HG03378 (cell line): ENCODE results near the gene SLC29A3.
"Not testable (repeated sequence)": the region's sequence is repeated elsewhere in the genome, so short reads cannot be mapped to it uniquely, and the experiment has no call there.

ENCODE experiments used
- ATAC-seq: cut with Tn5 transposase; IDR thresholded peaks from one replicate; pipeline ENCODE4 v1.9.1; 2021; ENCODE audit warnings: mild to moderate bottlenecking, moderate library complexity; ENCODE audit not compliant: unreplicated experiment

The SLC29A3 gene

DNA sequence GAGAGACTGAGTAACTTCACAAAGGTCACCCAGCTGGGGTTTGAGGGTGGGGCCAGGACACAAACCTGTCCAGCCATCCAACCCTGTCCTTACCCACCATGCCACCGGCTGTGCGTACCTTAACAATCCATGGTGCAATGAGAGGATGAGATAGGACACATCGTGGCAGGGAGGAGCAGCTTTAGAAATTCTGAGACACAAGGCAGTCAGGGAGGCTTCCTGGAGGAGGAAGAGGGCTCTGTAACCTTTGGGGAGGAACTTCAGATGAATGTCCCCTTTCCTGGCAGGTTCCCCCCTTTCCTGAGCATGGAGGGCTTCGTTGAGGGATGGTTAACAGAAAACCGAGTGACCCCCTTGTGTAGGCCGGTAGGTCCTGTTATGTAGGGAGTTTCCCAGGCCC lies 35.6 kb upstream of the SLC29A3 start:
- ATAC-seq, result no peak

DNA sequence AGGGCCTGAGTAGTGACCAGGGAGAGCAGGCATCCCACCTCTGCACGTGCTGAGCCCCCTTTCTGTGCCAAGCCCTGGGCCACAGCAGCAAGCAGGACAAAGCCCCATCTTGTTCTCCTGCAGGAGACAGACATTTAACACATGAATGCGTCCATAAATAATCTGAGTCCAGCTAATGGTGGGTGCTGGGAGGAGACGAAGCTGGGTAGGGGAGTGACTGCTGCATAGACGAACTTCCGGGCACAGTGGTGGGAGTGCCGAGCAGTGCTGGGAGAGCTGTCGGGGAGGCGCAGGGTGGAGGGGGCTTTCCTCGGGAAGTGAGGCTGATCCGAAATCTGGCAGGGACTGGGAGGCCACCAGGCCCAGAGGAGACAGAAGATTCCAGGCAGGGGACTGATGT lies 35.2 kb upstream of the SLC29A3 start:
- no peak for ATAC-seq

DNA sequence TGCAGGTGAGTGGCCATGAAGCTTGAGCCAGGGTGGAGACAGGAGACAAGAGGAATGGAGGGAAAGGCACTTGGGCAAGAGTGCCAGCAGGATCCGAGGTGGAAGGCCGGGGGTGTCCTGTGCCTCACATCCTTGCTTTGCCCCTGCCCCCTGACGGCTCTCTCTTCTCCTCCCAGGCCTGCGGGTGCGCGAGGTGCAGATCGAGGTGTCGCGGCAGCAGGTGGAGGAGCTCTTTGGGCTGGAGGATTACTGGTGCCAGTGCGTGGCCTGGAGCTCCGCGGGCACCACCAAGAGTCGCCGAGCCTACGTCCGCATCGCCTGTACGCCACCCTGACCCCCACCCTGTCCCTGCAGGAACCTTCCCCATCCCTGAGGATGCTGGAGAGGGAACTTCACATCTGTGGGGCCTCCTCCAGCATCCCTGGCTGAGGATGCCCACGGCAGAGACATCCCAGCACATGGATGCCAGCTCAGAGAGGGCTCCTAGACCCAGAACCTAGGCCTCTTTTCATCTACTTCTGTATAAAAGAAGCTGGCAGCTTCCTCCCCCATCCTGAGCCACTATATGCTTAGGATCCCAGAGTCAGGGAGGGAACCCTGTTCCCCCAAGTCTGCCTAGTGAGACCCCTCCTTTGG lies 34.4 kb upstream of the SLC29A3 start:
- no peak for ATAC-seq

DNA sequence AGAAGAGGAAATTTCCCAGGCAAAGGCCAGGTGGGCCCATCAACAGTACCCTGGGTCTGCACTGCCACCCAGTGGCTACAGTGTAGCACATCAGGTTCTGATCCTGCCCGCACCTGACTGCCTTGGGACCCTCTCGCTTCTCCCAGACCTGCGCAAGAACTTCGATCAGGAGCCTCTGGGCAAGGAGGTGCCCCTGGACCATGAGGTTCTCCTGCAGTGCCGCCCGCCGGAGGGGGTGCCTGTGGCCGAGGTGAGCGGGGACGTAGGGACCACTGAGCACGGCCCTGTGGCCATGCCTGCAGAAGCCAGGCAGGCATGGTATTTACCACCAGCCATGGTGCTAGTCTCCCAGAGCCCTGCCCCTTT lies 33.9 kb upstream of the SLC29A3 start:
- ATAC-seq, result no peak

DNA sequence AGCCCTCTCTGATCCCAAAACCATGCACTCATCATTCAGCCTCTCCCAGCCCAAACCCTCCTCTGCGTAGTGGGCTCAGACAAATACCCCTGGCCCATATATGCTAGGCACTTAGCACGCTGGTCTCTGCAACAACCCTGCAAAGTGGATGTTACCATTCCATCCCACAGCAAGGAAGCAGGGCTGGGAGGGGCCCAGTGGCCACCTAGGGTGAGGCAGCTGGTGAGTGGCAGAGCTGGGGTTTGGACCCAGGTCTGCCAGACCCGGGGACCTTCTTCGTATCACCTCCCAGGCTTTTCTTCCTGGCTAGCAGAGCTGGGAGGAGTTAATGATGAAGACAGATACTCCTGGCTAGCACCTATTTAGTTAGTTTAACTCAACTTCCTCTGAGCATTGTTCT lies 33.1 kb upstream of the SLC29A3 start:
- ATAC-seq, result no peak

DNA sequence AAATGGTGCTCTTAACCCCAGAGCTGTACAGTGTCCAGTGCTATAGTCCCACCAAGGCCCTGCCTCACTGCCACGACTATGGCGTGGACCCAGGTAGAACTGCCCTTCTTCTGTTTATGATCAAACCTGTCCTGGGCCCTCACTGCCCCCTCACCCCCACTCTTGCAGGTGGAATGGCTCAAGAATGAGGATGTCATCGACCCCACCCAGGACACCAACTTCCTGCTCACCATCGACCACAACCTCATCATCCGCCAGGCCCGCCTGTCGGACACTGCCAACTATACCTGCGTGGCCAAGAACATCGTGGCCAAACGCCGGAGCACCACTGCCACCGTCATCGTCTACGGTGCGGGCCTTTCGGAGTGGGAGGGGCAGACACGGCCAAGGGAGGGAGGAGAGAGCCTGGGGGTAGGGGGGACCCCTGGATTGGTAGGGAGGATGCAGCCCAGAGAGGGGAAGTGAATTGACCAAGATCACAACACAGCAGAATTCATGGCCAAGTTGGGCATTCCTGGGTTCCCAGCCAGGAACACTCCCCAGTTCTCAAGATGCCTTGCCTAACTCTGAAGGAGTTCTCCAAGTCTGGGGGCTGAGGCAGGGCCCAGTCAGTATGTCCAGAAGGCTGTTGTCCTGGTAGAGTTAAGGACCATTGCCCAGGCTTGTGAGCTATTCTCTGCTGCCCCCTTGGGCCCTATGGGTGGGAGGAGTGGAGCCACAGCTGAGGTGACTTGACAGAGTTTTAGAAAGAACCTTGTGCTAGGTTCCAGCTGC lies 32.4 kb upstream of the SLC29A3 start:
- ATAC-seq, result no peak

DNA sequence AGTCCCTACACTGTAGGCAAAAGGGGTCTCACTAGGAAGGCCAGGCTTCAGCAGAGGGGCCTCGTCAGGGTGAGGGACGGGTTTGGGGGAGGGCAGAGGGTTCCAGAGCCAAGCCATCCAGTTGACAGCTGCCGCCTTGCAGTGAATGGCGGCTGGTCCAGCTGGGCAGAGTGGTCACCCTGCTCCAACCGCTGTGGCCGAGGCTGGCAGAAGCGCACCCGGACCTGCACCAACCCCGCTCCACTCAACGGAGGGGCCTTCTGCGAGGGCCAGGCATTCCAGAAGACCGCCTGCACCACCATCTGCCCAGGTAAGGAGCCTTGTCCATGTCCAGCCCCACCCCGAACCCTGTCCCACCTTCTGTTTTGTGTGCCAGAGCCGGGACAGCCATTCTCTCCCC lies 31.6 kb upstream of the SLC29A3 start:
- ATAC-seq, result no peak

DNA sequence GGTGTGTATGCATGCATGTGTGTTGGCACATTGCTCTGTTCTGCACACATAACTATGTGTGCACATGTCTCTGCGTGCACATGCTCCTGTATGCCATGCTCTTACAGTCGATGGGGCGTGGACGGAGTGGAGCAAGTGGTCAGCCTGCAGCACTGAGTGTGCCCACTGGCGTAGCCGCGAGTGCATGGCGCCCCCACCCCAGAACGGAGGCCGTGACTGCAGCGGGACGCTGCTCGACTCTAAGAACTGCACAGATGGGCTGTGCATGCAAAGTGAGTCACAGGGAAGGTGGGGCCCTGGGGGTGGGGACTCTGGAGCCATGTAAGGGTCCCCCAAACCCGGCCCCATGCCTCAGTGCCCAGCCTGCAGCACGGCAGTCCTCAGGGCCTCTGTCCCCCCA lies 30.6 kb upstream of the SLC29A3 start:
- no peak for ATAC-seq

DNA sequence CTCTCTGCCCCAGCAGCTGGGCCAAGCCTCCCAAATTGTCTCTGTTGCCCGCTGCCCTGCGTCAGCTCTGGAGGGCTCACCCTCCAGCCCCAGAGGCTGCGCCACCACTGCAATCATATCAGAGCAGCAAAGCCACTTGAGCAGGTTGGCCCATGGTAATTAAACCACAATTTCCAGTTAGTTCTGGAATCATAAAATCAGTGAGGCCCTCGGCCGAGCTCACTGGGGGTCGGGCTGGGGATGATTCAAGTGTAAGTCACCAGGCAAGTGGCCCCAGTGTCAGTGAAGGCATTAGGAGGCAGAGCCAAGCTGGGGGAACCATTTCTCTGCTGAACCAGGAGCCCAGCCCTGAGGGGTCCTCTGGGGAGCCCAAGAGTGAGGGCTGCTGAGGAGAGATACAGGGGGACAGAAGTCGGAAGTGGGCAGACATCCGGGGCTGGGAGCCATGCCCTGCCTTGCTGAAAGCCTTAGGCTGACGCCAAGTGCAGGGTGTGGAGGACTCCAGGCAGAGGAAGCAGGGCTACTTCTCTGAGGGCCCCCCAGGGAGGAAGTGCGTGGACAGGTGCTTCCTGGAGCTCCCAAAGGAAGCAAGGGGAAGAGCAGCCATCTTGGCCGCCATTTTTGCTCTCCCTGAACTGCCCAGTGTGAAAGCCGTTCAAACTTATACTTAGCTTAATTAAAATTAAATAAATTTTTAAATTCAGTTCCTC lies 29.5 kb upstream of the SLC29A3 start:
- ATAC-seq, result no peak

DNA sequence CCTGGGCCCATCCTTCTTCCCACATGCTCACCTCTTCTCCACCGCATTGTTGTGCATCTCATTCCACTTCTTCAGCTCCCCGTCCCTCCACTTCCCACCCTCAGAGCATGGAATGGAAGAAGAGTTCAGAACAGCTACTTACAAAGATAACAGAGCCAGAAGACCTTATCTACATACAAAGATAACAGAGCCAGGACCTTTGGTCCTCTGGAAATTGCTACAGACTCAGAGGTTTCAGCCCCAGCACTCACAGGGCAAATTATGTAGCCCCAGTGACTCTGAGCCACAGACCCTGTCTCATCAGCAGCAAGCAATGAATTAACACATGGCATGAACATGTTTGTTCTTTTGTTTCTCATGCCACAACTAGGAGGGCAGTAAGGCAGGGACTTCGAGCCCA lies 28.7 kb upstream of the SLC29A3 start:
- ATAC-seq, result no peak

DNA sequence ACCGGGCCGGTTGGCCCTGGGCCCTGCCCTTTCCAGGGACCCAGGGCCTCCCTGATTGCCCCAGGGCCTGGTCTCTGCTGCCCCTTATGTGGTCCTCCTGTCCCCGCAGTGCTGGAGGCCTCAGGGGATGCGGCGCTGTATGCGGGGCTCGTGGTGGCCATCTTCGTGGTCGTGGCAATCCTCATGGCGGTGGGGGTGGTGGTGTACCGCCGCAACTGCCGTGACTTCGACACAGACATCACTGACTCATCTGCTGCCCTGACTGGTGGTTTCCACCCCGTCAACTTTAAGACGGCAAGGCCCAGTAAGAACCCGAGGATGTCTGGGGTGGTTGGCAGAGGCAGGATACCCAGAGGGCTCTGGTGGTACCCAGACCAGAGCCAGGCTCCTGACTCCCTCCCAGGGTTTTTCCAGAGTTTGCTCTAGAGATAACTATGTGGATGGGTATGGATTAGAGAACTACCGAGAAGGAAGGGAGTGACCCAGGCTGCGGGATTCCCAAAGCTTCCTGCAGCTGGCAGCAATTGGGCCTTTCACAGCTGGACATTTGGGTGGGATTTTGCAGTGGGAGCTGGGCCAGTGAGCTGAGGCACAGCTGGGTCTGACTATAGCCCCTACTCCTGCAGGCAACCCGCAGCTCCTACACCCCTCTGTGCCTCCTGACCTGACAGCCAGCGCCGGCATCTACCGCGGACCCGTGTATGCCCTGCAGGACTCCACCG lies 28.1 kb upstream of the SLC29A3 start:
- ATAC-seq, result no peak

DNA sequence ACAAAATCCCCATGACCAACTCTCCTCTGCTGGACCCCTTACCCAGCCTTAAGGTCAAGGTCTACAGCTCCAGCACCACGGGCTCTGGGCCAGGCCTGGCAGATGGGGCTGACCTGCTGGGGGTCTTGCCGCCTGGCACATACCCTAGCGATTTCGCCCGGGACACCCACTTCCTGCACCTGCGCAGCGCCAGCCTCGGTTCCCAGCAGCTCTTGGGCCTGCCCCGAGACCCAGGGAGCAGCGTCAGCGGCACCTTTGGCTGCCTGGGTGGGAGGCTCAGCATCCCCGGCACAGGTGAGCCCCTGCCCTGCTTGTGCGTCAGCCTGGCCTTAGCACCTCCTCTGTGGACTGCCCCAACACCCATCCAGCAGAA lies 27.5 kb upstream of the SLC29A3 start:
- no peak for ATAC-seq

DNA sequence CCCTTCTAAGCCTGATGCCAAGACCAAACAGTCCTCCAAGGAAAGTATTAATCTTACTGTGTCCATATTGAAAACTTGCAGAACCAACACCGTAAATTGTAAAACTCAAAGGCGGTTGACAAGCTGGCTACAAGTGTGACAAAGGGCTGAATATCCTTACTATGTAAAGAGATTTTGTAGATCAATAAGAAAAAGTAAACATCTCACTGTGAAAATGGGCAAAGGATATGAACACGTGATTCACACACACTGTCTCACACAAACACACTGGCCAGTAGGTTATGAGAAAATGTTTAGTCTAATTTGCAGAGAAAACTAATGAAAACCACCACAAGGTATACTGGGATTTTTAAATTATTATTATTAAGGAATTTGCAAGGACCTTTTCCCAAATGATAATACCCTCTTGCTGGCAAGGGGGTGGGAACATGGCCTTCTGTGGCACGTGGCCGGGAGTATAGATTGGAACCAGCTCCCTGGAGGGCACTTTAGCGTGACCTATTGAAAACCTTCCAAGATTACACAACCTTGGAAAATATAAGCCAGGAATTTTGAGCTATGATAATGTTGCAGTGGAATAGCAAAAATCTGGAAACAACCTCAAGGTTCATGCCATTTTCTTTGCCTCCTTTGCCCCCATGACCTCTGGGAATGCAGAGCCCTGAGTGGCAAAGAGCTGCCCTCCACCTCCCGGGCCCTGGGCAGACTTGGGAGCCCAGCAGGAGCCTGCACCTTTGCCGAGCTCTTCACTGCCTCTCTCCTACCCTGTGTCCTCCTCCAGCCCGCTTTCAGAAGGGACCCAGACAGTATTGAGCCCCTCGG lies 26.2 kb upstream of the SLC29A3 start:
- no peak for ATAC-seq

DNA sequence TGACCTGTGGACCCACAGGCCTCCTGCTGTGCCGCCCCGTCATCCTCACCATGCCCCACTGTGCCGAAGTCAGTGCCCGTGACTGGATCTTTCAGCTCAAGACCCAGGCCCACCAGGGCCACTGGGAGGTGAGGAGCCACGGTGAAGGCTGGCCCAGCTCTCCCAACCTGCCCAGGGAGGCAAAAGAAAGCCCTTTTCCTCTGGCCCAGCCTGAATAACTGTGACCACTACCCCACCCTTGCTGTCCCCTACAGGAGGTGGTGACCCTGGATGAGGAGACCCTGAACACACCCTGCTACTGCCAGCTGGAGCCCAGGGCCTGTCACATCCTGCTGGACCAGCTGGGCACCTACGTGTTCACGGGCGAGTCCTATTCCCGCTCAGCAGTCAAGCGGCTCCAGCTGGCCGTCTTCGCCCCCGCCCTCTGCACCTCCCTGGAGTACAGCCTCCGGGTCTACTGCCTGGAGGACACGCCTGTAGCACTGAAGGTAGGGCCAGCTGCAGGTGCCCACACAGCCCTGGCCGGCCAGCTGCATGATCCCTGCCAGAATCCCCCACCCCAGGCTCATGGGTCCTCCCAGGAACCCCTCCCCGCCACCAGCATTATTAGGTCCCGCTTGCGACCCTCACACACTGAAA lies 25.5 kb upstream of the SLC29A3 start:
- no peak for ATAC-seq

DNA sequence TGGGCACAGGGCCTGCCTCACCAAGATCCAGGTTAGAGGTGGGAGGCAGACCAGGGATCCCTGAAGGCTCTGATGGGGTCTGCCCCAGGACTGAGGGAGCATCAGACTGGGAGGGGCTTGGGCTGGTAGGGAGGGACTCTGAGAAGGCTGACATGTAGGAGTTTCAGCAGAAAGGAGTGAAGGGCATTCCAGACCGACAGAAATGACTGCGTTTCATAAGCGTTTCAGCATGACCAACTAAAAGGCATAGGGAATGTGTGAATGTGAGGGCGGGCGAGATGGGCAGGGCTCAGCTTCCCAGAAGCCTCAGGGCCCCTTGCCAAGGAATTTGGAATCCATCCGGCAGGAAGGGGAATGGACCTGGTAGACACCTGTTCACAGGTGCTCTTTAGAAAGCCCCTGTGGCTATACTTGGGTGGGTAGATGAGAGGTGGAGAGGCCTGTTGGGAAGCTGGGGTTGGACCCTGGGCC lies 24.9 kb upstream of the SLC29A3 start:
- no peak for ATAC-seq

DNA sequence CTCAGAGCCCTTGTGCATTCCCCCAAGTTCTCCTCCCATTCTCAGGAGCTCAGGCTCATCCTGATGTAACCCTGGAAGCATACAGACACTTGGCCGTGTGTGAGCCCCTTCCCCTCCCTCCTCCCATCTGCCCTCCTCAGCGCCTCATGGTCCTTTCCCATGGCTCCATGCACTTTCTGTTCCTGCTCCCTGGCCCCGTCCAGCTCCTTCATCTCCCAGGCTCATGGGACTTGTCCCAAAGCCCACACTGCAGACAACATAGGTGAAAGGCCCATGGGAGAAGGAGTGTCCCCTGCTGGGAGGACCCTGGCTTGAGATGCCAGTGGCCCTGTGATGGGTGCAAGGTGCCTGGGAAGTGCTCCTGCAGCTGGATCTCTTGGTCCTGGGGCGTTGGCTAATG lies 24.2 kb upstream of the SLC29A3 start:
- ATAC-seq, result no peak

DNA sequence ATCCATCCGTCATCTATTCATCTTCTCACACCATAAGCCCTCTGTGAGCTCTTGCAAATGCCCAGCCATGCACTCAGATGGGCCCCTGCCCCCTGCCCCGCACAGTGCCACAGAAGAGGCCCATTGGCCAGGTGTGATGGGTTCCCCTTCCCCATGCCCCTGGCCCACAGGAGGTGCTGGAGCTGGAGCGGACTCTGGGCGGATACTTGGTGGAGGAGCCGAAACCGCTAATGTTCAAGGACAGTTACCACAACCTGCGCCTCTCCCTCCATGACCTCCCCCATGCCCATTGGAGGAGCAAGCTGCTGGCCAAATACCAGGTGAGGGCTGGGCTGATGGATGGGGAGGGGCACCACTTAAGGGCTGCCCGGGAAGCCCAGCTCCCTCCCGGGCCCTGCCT lies 23.4 kb upstream of the SLC29A3 start:
- ATAC-seq, result no peak

DNA sequence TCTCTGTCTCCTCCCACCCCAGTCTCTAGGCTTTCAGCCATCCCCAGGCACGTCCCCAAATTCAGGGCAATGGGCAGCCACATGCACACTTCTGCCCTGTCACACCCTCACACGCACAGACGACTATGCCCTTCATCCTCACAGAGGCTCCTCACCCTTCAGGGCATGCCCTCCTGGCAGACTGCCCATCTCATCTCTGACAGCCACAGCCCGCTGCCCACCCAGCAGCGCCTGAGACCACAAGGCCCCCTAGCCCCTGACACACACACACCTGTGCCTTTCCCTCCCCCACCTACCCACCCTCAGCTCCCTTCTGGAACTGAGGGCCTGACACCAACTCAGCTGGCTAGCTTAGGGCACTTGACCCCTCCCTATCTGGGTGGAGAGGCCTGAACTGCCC lies 23.0 kb upstream of the SLC29A3 start:
- no peak for ATAC-seq

DNA sequence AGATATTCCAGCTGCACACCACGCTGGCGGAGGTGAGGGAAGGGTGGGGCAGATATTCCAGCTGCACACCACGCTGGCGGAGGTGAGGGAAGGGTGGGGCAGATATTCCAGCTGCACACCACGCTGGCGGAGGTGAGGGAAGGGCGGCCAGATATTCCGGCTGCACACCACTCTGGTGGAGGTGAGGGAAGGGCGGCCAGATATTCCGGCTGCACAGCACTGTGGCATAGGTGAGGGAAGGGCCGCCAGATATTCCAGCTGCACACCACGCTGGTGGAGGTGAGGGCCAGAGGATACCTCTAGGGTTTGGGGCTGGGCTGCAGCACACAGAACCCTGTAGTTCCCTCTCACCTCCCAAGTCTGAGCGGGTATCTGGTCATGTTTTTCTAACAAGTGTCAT lies 22.2 kb upstream of the SLC29A3 start:
- not testable (repeated sequence) for ATAC-seq

DNA sequence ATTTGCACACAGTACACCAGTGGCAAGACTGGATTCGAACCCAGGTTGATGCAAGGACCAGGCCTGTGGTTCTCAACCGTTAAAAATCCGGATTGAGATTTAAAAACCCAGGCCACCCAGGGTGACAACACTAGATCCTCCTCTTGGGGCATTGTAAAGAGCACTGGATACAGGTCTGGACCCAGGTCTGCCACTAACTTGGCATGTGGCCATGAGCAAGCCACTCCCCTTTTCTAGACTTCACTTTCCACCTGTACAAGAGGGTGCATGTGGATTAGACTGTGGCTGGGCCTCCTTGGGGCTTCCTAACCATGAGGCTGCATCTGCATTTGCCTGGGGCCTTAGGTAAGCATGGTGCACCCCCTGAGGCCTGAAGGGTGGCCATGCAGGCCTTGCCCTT lies 21.7 kb upstream of the SLC29A3 start:
- no peak for ATAC-seq
